Large intestine (tissue), 3 donors: ENCODE data around the gene BTD. TPM values are rescaled to one million over a fixed set of nuclear protein-coding genes. Genes with fewer than 3 reads are reported as not detected.

Experiments
- DNase-seq, 2 donors: peaks; one replicate each; pipeline versions ENCODE4 v3.0.0 to v3.0.0-alpha.2; 2013
- H3K27ac ChIP-seq: one replicate; pipeline ENCODE4 v1.5.1; 2013; ENCODE audit warnings: low read length
- H3K27me3 ChIP-seq: 2 replicates; pipeline ENCODE4 v1.6.1; 2013; ENCODE audit warnings: low read length; ENCODE audit not compliant: control insufficient read depth, insufficient read depth
- H3K36me3 ChIP-seq: 2 replicates; pipeline ENCODE4 v1.6.1; 2013; ENCODE audit warnings: low read length; ENCODE audit not compliant: control insufficient read depth, insufficient read depth
- H3K4me1 ChIP-seq: one replicate; pipeline ENCODE4 v1.6.1; 2013; ENCODE audit warnings: low read length; ENCODE audit not compliant: control insufficient read depth, insufficient read depth
- H3K4me3 ChIP-seq: one replicate; pipeline ENCODE4 v1.5.1; 2013; ENCODE audit warnings: low read length
- H3K9me3 ChIP-seq: one replicate; pipeline ENCODE4 v1.6.1; 2013; ENCODE audit warnings: mild to moderate bottlenecking, low read depth, low read length, moderate library complexity; ENCODE audit not compliant: control insufficient read depth
- WGBS: methylation state at CpG from one replicate; pipeline ENCODE4 v1.1.5; 2013; ENCODE audit warnings: low lambda C conversion rate; ENCODE audit not compliant: insufficient coverage; 5-methylcytosine and 5-hydroxymethylcytosine counted together
- polyA plus RNA-seq: library from polyadenylated mRNA; unstranded; fragments of 120-200 nt; gene quantifications from one replicate; pipeline ENCODE4 v1.2.1, GENCODE V29; 2013

BTD gene
- polyA plus RNA-seq, 1 donor: 27.8 TPM

DNA sequence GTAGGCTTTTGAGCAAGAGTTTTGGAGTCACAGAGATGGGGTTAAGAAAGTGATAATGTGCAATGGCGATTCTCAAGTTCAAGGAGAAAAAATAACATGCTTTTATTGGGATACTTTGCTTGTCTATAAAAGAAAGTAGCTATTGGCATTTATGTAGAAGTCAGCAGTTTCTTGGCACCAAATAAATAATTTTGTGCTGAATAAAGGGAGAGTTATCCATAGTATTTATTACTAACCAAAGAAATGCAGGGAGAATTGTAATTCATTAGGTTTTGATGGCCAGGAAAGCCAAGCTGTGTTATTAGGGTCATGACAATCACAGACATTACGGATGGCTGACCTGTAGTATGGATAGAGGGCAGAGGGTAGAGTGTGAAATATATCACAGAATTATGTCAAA, 33.1 kb downstream of the BTD start:
- H3K4me1 ChIP-seq: peaks cover 4% of the 10 kb centered on the region
- H3K27ac ChIP-seq: peak overlapping the region; percentile 54
- no peak for DNase-seq
- H3K4me3 ChIP-seq: no peak overlapping the region
- H3K27me3 ChIP-seq: no peaks in the 10 kb centered on the region
- 67% methylated on average over 1 of the region's 2 CpGs for WGBS
- H3K9me3 ChIP-seq: no peaks in the 10 kb centered on the region
- peaks cover 5% of the 10 kb centered on the region for H3K36me3 ChIP-seq

DNA sequence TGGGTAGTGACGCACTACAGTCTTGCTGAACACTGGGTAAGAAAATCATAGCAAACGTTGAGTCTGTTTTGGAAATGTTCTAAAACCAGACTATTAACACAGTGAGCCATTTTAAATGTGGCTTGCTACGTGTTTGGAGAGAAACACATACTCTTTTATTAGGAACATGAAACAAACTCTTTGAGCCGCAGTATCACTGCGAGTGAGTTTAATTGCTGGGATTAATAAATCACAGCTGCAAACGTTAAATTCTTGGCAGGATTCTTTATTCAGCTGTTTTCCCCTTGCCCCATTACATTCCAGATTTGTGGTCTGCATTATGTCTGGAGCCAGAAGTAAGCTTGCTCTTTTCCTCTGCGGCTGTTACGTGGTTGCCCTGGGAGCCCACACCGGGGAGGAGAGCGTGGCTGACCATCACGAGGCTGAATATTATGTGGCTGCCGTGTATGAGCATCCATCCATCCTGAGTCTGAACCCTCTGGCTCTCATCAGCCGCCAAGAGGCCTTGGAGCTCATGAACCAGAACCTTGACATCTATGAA, 33.6 kb downstream of the BTD start:
- peak overlapping the region; percentile 54 for H3K27ac ChIP-seq

DNA sequence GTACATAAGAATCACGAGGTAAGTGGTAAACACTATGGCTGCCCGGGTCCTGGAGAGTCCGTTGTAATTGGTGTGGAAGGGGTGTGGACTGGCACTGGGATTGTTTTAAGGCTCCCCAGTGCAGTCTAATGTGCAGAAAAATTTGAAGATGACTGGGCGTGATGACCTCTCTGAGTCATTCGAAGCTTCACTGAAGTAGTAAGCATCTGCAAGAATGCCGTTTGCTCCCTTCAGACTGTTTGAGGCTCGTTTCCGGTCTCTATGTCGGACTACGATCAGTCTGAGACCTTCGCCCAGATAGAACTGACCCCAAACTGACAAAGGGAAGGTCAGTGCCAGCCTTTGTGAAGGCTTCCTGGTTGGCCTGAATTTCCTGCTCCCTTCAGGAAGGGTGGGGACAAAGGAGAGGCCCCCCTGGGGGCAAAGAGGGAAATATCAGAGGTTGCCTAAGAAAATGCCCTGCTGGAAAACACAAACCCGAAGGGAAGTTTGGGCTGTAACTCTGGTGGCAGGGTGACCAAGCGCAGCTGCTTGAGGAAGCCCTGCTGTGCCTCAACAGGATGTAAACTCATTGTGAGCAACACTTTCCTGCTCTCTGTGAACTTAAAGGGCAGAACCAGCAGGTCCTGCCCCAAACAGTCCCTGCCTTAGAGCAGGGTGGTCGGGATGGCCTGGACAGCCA, 34.6 kb downstream of the BTD start:
- Histone ChIP-seq H3K4me3 (no peak overlapping the region), H3K9me3 (no peaks in the 10 kb centered on the region), H3K4me1 (peaks cover 4% of the 10 kb centered on the region), H3K36me3 (peaks cover 5% of the 10 kb centered on the region), H3K27ac (peak overlapping the region; percentile 54), H3K27me3 (no peaks in the 10 kb centered on the region)
- WGBS: no CpG with 5 or more reads among the region's 14 CpGs
- no peak for DNase-seq

More for the DNA sequence above, 33.6 kb downstream of the BTD start:
- Histone ChIP-seq H3K4me3 (no peak overlapping the region), H3K4me1 (peaks cover 4% of the 10 kb centered on the region), H3K9me3 (no peaks in the 10 kb centered on the region), H3K36me3 (peaks cover 5% of the 10 kb centered on the region), H3K27me3 (no peaks in the 10 kb centered on the region)
- DNase-seq: peak; percentile 33 to 56
- no CpG with 5 or more reads among the region's 13 CpGs for WGBS

DNA sequence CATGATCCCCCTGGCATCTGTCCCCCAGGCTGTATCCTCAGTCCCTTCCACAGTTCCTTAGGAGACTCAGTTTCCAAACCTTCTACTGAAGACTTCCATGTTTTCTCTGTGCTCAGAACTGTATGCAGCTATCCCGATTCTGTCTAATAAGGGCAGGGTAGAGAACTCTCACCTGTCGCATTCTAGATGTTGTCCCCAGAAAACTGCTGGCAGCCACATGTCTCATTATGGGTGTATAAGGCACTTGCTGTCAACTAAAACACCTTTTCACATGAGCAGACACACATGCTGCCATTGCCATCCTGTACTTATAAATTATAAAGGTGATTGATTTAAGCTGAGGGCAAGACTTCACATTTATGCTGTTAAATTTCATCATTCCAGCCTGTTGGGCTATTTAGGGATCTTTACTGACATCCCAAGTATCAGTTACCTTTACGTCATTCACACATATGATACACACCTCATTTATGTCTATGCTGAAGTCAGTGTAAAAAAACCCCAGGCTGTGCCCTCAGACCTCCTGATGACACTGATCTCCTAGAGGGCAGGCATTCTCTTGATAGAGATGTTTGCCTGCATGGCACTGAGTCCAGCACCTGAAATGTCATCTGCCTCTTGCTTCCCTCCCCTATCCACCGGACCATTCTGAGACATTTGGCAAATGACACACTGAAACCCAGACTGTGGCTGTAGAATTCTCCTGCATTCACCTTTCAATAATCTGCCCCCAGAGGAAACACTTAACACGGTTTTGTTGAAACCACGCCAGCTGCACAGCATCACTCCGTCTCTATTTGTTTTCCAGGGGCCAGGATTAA, 35.8 kb downstream of the BTD start:
- no peaks in the 10 kb centered on the region for H3K9me3 ChIP-seq
- DNase-seq: no peak
- peaks cover 9% of the 10 kb centered on the region for H3K36me3 ChIP-seq
- no peaks in the 10 kb centered on the region for H3K27me3 ChIP-seq
- peaks cover 4% of the 10 kb centered on the region for H3K4me1 ChIP-seq
- no peak overlapping the region for H3K4me3 ChIP-seq
- H3K27ac ChIP-seq: no peak overlapping the region
- no CpG with 5 or more reads among the region's 7 CpGs for WGBS

DNA sequence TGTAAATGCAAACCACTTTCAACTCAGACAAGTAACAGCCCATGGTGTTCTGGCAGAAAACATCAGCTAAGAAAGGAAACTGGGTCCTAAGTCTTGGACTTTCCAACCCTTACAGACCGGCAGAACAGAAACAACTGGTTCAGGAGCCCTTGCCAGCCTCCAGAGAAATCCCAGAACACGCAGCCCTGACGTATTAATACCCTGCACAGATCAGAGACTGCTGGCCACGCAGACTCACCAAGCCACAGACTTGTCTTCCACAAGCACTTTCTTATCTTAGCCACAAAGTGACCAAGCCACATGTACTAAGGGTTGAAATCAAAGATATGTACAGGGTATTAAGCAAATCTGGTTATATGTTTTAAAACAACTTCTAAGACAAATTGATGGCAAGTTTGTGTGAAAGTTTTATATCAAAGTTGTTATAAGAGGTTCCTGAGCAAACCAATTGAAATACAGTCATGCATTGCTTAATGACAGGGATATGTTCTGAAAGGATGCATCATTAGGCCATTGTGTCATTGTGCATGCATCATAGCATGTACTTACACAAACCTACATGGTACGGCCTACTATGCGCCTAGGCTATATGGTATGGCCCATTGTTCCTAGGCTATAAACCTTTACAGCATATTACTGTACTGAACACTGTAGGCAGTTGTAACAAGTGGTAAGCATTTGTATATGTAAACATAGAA, 36.8 kb downstream of the BTD start:
- Histone ChIP-seq H3K4me1 (peaks cover 4% of the 10 kb centered on the region), H3K27me3 (no peaks in the 10 kb centered on the region), H3K9me3 (no peaks in the 10 kb centered on the region), H3K36me3 (peaks cover 9% of the 10 kb centered on the region), H3K27ac (no peak overlapping the region), H3K4me3 (no peak overlapping the region)
- no peak for DNase-seq
- WGBS: no CpG with 5 or more reads among the region's 6 CpGs

DNA sequence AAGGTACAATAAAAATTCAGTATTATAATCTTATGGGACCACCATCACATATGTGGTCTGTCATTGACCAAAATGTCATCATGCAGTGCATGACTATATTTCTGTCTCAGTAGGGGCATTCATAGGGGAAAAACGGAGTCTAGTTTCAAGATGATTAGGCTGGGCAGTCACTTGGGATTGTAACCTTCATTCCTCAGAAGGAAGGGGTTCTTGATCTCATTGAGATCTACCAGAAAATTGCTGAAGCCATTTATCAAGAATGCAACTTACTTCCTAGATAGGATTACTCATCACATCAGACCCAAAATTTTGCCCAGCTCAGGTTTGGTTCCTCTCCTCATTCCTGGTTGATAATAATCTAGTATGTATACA, 37.3 kb downstream of the BTD start:
- H3K27ac ChIP-seq: no peak overlapping the region
- WGBS: no CpG with 5 or more reads among the region's 1 CpG

DNA sequence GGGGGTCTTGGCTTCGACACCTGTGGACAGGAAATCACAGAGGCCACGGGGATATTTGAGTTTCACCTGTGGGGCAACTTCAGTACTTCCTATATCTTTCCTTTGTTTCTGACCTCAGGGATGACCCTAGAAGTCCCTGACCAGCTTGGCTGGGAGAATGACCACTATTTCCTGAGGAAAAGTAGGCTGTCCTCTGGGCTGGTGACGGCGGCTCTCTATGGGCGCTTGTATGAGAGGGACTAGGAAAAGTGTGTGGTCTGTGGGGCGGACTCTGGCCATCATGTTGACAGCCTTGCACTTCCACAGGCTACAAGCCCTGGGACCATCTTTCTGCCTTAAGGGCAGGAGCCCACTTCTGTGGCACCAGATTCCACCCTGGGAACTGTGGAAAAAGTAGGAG, 43.7 kb downstream of the BTD start:
- peaks cover 14% of the 10 kb centered on the region for H3K36me3 ChIP-seq
- H3K4me3 ChIP-seq: no peak overlapping the region
- no peak for DNase-seq
- H3K9me3 ChIP-seq: no peaks in the 10 kb centered on the region
- no peaks in the 10 kb centered on the region for H3K4me1 ChIP-seq
- H3K27ac ChIP-seq: no peak overlapping the region
- no CpG with 5 or more reads among the region's 6 CpGs for WGBS
- H3K27me3 ChIP-seq: no peaks in the 10 kb centered on the region

More for the DNA sequence above, 37.3 kb downstream of the BTD start:
- no peak overlapping the region for H3K4me3 ChIP-seq
- peaks cover 4% of the 10 kb centered on the region for H3K4me1 ChIP-seq
- H3K27me3 ChIP-seq: no peaks in the 10 kb centered on the region
- DNase-seq: no peak
- H3K36me3 ChIP-seq: peaks cover 9% of the 10 kb centered on the region
- H3K9me3 ChIP-seq: no peaks in the 10 kb centered on the region

DNA sequence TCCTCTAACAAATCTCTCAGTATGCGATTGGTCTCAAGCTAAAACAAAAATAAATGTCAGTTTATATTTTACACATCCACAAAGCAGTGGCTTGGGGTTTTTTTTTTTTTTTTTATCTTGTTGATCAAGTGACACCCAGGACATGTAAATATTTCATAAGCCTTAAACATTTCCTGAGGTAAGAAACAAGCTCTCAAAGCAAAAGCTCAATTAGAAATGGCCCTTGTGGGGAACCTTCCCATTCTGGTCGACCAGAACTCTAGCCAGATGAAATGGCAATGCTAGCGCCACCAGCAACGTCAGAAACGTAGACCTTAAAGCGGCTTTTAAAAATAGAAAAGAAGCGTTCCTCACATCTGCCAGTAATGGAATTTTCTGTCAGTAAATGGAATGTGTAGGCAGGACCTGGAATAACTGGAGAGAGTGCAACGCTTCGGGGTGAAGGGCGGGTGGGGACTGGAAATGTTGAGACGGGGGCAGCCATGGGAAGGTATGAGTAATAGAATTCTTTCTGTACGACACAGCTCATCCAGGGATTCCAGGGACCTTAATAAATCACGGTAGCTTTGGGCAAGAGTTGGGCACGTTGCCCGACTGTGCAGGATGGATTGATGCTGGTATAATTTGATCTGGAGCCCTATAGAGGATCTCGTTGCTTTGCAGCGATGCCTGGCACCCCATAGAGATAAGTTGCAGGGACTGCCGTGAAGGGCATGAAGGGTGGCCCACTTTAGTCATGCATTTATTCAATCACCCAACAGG, 44.4 kb downstream of the BTD start:
- no peak for DNase-seq
- Histone ChIP-seq H3K27ac (no peak overlapping the region), H3K4me3 (no peak overlapping the region), H3K27me3 (no peaks in the 10 kb centered on the region), H3K9me3 (no peaks in the 10 kb centered on the region), H3K36me3 (peaks cover 14% of the 10 kb centered on the region), H3K4me1 (no peaks in the 10 kb centered on the region)
- WGBS: 87% methylated on average over 5 of the region's 18 CpGs

DNA sequence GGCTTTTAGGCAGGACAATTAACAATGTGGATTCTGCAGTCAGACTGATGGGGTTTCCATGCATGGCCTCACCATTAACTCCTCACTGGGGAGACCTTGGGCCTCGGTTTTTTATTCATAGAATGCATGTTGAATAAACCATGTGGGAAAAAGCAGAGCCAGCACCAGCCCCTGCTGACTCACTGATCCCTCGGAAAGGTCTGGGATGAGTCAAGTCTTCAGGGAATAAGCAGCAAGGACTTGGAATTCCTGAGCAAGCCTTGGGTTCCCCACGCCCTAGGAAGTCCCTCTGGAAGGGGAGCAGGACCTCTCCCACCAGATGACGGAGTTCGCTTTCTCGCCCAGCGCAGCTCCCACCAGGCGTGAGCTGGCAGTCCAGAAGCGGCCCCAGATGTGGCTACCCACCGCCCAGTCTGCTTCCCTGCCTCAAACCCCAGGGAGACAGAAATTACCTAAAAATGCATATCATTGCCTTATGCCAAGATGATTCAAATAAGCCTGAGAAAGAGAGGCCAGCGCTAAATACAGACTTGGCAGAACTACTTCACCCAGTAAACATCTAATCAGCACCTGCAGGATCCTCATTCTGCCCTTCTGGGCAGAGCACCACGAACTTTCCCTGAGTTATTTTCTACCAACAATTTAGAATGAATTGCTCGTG, 45.4 kb downstream of the BTD start:
- Histone ChIP-seq H3K27me3 (no peaks in the 10 kb centered on the region), H3K27ac (no peak overlapping the region), H3K9me3 (no peaks in the 10 kb centered on the region), H3K4me1 (no peaks in the 10 kb centered on the region), H3K36me3 (peaks cover 13% of the 10 kb centered on the region), H3K4me3 (no peak overlapping the region)
- WGBS: 88% methylated on average over 1 of the region's 13 CpGs
- no peak for DNase-seq
